HG02571 (cell line): ENCODE measurements around the gene AKT1S1.

Experiments
- ATAC-seq: cut with Tn5 transposase; IDR thresholded peaks from one replicate; pipeline ENCODE4 v1.9.1; 2021; ENCODE audit warnings: mild to moderate bottlenecking, moderate library complexity; ENCODE audit not compliant: unreplicated experiment

The AKT1S1 gene

DNA sequence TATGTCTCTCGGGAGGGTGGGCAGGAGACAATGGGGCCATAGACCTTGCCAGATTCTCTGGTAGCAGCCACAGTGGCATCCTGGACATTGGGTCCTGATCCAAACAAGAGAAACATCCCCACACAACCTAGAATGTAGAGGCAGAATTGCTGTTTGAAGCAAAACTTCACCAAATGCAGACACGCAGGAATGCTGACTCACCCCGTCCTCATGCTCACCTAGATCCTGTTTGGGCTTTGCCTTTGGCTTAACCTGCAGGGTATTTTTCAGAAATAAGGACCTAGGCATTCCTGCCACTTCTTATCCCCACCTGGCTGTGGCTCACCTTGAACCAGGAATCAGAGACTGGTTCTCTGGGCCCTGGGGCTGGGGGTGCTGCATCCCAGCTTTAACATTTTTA, 7.6 kb upstream of the AKT1S1 start:
- no peak for ATAC-seq

DNA sequence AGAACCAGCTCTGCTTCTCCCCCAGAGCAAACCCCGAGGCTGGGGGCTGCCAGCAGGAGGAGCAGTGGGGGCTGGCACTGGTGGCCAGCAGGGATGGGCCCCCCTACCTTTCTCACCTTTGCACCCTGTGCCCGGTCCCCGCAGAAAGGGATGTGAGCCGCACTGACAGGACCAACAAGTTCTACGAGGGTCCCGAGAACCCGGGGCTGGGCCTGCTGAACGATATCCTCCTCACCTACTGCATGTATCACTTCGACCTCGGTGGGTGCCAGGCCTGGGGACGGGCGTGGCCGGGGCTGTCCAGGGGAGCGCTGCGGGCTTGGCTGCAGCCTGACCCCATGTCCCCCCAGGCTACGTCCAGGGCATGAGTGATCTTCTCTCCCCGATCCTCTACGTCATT, 7.0 kb upstream of the AKT1S1 start:
- ATAC-seq = no peak

DNA sequence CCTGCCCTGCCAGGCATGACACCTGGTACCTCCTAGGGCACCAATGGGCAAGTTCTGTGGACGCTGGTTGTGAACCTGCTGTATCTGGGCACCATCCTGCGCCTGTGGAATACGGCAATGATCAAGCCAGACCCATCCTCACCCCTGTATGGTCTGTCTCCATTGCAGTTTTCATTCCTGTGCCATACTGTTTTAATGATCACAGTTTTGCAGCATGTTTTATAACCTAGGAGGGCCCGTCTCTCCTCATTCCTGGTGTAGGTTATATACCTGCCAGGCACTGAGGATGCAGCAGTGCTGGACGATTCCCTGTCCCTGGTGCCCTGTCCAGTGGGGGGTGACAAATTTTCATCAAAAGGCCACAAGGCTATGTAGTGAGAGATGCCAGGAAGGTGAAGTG, 5.9 kb upstream of the AKT1S1 start:
- no peak for ATAC-seq

DNA sequence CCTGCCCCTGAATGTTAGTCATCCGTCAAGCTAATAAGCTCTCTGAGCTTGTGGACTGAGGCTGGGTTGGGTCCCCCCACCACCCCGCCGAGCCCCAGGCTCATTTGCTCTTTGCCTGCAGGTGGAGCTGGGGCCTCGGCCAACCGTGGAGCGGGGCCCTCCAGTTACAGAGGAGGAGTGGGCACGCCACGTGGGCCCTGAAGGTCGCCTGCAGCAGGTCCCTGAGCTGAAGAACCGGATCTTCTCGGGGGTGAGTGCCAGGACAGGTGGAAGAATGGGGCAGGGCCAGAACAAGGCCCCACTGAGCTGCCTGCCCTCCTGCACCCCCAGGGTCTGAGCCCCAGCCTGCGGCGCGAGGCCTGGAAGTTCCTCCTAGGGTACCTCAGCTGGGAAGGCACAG, 5.5 kb upstream of the AKT1S1 start:
- ATAC-seq = no peak

DNA sequence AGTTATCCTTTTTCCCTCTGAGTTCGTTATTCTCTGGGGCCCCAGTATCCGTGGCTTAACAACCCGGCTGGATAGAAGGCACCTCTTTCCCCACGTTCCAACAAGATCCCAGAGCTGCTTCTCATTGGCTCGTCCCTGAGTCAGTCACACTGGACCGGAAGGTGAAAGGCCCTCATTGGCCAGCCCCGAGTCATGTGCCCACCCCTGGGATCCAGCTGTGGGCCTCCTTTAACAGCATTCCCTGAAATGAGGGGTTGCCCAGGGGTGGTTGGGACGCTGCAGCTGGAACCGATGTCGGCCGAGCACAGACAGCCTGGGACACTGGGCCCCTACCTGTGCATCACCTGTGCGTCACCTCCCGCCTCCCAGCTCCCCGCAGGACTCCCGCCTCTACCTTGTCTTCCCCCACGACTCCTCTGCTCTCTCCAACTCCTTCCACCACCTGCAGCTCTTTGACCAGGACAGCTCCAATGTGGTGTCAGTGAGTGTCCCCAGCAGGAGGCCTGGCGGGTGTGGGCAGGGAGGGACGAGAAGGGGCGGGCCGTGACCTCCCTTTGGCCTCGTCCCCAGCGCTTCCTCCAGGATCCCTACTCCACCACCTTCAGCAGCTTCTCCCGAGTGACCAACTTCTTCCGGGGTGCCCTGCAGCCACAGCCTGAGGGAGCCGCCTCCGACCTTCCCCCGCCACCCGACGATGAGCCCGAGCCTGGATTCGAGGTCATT, 4.7 kb upstream of the AKT1S1 start:
- ATAC-seq = no peak

DNA sequence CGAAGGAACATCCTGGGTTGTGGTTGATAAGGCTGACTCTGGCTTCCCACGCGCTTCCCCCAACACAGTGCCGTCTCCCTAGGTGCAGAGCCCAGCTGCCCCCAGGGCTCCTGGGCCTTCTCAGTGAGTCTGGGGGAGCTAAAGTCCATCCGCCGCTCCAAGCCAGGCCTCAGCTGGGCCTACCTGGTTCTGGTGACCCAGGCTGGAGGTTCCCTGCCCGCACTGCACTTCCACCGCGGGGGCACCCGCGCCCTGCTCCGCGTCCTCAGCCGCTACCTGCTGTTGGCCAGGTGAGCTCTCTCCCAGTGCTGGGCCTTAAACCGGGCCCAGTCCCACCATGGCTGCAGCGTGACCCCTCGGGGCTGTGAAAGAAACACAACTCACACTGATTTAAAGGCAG, 4.0 kb upstream of the AKT1S1 start:
- no peak for ATAC-seq

DNA sequence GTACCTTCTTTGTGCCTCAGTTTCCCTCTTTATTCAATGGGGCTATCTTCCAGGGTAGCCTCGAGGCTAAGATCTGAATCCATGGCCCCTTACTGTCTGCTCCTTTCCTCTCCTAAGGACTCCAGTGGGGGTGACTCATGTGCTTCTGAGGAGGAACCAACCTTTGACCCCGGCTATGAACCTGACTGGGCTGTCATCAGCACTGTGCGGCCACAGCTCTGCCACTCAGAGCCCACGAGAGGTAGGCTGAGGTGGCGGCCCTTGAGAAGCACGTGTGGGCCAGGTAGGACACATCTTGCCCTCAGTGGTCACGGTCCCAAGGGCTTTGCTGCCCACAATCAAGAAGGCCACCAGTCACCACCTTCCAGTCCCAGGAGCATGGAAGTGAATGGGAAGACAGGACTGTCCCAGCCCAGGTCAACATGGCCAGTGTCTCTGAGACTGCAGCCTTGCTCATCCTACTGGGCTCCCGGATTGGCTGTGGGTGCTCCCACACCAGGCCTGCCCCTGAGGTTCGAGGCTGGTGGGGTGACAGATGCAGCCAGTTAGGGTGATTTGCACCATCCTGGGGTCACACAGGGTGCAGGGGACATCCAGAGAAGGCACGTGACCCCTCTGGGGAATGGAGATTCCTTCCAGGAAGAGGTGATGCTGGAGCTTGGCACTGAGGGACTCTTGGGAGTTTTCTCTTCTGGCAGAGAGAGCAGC, 3.2 kb upstream of the AKT1S1 start:
- ATAC-seq = no peak

DNA sequence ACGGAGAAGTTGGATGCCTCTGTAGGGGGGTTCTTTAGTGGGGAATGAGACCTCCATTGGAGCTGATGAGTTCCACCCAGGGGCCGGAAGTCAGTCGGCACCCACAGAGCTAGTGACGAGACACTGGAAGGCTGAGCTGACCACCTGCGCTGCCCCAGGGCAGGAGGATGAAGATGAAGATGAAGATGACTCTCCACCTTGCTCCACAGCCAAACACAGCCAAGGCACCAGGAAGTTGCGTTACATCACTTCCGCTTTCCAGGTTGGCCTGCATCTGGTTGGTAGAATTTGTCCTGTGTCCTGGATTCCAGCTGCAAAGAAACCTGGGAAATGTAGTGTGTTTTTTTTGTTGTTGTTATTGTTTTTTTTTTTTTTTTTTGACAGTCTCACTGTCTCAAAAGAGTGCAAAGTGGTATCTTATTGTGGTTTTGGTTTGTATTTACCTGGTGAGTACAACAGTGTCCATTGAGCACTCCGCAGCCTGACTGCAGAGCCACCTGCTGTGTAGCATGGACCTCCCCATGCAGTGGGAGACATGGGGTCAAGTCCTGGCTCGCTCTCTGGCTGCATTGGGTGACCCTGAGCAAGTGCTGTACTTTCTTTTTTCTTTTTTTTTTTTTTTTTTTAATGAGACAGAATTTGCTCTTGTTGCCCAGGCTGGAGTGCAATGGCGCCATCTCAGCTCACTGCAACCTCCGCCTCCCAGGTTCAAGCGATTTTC, 2.2 kb upstream of the AKT1S1 start:
- ATAC-seq = no peak

DNA sequence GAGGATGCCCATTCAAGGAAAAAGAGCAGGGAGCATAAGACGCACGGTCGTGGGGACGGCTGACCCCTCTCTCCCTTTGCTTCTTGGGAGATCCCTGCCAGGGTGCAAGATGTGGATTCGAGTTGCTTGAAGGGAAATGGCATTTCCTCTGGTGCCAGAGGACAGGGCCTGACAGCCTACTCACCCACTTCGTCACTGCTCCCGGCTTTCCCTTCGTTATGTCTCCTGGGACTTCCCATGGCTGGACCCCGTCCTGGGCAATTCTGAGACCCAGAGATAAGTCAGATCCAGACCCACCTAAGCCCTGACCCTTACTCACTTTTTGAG, 1.6 kb upstream of the AKT1S1 start:
- ATAC-seq = no peak

DNA sequence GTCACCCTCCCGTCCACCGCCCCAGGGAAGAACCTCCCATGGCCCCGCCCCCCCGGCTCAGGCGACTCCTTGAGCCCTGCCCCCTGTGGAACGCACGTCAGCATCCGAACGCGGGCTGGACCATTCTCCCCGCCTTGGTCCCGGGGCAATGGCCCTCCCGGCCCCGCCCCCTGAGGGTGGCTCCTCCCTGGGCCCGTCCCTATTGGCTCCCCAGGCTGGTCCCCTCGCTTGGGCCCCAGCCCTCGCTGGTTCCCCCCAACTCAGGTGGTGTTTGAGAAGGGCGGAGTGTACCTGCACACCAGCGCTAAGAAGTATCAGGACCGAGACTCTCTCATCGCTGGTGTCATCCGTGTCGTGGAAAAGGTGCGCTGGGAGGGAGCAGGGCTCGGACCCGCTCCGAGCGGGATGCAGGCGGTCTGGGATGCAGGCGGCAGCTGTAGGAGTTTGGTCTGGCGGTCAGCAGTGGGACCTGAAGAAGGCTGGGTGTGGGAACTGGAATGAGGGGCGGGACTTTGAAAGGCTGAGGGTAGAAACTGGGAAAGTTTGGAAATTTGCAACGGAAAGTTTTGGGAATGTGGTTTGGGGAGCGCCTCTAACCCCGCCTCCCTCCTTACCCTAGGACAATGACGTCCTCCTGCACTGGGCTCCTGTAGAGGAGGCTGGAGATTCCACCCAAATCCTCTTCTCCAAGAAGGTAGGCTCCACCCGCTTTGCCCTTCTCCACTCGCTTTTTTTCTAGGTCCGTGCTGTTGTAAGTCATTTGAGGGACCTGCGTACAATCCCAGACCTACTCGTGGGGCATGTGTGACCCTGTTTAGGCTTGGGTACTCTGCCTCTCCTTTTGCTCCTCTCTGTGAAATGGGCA, 956 bp upstream of the AKT1S1 start:
- peak; percentile 39 for ATAC-seq

DNA sequence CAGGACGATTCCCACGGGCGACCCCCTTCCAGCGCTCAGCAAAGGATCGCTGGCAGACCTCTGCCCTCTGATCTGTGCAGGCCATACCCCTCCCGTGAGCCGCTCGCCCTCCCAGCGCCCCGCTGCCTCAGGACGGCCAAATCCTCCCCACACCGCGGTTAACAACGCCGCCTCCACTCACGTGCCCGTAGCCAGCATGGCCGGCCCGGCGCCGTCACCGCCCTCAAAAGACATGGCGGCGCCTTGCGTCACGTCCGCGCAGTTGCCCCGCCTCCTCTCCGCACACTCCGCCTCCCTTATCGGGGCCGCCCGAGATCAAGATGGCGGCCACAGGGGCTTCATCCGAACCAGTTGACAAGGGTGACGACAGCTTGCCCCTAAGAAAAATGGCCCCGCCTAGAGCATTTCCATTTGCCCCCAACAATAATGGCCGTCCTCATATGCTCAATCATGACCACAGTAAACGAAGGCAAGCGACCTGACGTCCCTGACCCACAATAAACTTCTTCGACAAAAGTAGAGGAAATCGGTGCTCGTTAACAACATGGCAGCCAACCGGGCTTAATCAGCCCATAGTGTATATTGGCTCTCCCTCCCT, 634 bp downstream of the AKT1S1 start:
- peak; percentile 40 for ATAC-seq

DNA sequence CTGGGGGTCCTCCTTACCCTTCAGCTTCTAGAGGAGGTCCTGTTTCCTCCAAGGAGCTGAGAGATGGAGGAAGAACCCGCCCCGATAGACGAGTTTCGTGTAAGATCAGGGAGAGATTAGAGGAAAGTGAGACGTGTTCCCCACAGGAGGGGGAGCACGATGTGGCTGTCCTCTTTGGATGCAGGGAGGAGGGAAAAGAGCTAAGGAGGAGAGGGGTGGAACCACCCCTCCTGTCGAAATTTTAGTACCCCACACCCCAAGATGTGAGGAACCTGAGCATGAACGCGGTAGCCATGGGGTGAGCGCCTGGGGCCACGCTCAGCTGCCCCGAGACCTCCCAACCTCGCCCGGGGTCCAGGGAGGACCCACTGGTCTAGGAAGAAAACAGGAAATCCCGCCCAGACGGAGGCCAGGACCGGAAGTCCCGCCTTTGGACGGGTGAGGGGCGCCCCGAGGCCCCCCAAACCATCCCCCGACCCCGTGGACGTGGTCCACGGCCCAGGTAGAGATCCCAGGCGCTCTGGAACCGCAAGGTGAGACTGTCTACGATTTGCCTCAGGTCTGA, 1.2 kb downstream of the AKT1S1 start:
- no peak for ATAC-seq

DNA sequence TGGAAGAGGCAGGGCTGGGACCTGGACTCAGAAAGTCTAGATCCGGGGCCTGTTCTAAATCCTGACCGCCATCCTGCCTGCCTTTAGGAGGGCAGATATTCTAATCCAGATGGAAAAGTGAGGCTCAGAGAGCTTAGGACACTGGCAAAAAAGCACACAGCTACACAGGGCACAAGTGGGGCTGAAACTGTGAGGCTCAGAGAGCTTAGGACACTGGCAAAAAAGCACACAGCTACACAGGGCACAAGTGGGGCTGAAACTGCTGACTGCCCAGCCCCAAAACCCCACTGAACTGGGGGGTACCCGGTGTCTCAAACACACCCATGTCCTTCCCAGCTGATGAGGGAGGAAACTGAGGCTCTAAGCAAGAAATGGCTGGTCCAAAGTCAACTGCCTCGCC, 2.0 kb downstream of the AKT1S1 start:
- no peak for ATAC-seq

DNA sequence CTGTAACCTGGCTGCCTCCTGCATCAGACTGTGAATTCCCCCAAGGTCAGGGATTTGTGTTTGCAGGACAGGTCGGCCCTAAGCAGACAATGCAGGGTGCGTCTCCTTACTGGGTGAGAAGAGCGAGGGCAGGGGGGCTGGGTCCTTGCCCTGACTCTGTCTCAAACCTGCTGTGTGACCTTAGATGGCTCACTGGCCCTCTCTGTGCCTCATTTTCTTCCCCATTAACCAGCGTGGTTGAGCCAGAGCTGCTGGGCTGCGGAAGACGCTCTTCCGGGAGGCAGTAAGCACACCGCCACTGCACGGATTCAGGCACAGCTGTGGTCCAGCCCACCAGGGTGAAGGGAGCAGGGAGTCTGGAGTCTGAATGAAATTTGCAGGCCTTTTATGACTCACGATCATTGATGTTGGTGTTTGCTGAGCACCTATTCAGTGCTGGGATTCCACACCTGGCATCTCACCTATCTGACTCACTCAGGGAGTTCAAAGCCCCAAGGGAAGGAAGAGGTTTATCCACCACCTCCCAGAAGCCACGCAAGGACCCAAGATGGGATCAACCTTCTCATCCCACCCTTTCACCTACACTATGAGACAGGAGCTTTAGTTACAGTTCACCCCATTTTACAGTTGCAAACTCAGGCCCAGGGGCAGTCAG, 2.5 kb downstream of the AKT1S1 start:
- ATAC-seq = no peak

DNA sequence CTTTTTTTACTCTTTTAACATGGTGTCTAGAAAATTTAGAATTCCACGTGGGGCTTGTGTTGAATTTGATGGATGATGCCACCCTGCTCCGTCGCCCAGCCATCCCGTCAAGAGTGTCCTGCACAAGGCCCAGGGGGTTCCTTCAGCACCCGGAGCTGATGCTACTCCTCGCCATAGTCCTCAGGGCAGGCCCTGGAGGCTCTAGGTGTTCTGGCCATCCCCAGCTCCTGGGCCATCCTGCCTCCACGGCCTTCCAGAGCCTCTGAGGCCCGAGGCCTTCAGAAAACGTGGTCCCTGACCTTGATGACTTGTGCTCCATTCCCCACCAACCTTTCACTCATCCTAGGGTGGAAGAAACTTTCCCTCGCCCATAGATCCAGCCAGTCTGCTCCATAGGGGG, 3.3 kb downstream of the AKT1S1 start:
- ATAC-seq = no peak

DNA sequence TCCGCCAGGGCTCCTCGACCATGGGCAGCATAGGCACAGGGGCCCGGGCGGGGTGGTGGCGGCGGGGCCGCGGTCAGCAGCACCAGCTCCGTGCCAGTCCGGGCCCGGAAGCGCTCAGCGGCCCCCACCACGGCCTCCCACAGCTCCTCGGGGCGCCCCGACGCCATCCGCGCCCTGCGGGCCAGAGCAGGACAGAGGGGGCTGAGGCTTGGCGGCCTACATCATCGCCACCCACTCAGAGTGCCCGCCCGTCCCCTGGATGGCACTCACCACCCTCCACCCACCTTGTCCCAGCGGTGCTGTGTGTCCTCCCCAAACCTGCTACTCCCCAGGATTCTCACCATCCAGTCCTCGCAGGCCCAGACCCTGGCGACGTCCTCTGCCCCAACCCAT, 4.0 kb downstream of the AKT1S1 start:
- ATAC-seq = no peak

DNA sequence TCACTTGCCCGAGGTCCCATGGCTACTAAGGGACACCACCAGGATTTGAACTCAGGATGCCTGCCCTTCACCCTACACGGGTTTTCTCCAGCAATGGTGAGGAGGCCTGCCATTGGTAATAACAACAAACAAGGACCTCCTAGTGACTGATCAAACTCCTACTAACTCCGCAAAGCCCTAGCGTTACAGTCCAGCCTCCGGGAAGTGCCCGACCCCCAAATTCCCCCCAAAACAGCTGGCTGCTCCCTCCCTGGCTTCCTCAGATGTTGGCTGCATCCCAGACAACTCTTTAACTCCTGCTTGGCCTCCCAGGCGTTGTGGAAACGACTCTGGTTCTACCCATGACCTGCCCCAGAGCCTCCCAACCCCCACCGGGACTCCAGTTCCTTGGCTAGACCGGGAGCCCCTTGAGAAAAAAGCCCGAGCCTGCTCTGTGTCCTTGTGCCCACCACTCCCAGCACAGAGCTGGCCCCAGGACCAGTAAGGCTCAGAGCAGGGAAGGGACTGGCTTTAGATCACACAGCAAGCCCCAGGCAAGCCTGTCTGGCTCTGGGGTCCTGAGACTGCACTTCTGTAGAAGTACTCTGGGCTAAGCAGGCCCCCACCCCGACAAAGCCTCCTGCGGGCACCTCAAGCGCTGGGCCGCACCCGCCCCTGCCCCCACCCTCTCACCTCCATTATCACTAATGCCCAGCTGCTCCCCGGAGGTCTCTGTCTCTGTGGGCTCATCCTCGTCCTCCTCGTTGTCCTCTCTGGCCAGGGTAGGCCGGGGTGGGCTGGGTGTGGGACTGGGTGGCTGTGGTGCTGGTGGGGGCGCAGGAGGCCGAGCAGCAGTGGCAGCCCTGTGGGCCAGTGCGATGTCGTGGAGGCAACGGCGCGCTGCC, 4.7 kb downstream of the AKT1S1 start:
- ATAC-seq = no peak

DNA sequence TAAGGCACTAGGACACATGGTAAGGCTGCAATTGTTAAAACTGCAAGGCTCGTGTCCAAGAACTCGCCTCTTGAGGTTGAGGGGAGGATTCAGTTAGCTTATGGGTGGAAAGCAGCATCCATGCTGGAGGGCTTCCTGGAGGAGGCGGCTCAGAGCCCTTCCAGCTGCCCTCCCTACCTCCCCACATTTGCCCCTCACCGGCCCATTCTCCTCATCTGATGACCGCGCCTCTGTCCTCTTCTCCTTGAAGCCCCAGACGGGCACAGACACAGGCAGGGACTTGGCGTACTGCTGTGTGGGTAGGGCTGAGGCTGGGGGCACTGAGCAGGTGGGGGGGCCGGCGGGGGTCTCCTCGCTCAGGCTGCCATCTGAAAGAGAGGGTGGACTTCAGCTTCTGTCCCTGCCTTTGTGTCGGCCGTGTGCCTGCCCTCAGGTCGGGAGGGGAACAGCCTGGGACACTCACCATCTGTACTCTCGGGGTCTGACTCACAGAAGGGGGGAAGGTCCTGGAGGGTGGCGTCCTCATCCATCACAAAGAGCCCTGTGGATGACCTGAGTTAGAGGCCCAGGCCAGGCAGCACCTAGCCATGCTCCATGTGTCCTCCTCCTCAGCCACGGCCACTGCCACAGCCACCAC, 5.7 kb downstream of the AKT1S1 start:
- no peak for ATAC-seq
